Measurements from ENCODE around the gene PPARD. TPM values are rescaled to one million over a fixed set of nuclear protein-coding genes. Genes with fewer than 3 reads are reported as not detected.

Gene PPARD
- total RNA-seq = 10 to 100 TPM in 3 of 4 donors, 1 to 10 TPM in 1; 6.4 to 37.6 (median 14.3) TPM

DNA sequence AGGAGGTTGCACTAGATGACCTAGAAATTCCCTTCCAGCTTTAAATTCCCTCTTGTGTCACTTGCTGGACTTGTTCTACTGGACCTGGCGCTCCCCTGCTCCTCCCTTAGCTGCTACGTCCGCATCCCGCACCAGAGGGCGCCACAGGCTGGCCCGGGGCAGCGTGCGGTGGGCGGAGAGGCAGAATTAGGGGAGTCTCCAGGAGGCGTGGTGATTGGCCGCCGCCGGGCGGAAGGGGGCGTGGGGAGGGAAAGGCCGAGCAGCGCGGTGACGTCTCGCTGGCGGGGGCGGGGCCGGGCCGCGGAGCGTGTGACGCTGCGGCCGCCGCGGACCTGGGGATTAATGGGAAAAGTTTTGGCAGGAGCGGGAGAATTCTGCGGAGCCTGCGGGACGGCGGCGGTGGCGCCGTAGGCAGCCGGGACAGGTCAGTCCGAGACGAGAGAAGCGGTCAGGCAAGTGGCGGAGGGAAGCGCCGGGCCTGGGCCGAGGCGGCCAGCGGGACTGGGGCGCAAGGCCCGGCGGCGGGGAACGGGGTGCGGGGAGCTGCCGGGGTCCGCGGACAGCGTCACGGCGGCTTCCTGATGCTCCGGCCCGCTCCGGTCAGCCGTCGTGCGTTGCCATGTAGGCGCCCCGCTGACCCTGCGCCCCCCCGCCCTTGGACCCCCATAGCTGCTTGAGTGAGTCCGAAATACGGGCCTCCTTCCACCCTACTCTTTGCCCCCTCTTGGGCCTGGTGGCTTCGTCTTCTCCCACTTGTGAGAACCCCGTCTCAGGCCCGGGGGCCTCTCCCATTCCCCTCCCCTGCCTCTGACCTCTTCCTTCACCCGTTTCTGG lies at the start of gene PPARD:
TSS of gene PPARD (plus strand) at position 301 of the 834 bp plus-strand sequence. CDS start 68,530 bp downstream, outside the sequence.
- DNase-seq (ENCODE audit: low spot score) = peak; percentile 95
- ATAC-seq (ENCODE audit: low FRiP score) = peak; percentile 99
- TF ChIP-seq, protein P1, sequence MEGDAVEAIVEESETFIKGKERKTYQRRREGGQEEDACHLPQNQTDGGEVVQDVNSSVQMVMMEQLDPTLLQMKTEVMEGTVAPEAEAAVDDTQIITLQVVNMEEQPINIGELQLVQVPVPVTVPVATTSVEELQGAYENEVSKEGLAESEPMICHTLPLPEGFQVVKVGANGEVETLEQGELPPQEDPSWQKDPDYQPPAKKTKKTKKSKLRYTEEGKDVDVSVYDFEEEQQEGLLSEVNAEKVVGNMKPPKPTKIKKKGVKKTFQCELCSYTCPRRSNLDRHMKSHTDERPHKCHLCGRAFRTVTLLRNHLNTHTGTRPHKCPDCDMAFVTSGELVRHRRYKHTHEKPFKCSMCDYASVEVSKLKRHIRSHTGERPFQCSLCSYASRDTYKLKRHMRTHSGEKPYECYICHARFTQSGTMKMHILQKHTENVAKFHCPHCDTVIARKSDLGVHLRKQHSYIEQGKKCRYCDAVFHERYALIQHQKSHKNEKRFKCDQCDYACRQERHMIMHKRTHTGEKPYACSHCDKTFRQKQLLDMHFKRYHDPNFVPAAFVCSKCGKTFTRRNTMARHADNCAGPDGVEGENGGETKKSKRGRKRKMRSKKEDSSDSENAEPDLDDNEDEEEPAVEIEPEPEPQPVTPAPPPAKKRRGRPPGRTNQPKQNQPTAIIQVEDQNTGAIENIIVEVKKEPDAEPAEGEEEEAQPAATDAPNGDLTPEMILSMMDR (IDR thresholded peaks at IDR 0.05) = peak in 2 of 3 donors; percentile 83 to 94

GRCh38 chr6:35293681-35294080 lies 48.7 kb upstream of the PPARD start:
- TF ChIP-seq, protein P1 (IDR thresholded peaks at IDR 0.05) = no peak
- no peak for ATAC-seq (ENCODE audit: low FRiP score)
- DNase-seq (ENCODE audit: low spot score) = no peak

- DNase-seq (ENCODE audit: low spot score) = no peak
- TF ChIP-seq, protein P1 (IDR thresholded peaks at IDR 0.05) = no peak
- peak; percentile 39 for ATAC-seq (ENCODE audit: low FRiP score)
These were observed 47.9 kb upstream of the PPARD start for GRCh38 chr6:35294308-35294945.

DNA sequence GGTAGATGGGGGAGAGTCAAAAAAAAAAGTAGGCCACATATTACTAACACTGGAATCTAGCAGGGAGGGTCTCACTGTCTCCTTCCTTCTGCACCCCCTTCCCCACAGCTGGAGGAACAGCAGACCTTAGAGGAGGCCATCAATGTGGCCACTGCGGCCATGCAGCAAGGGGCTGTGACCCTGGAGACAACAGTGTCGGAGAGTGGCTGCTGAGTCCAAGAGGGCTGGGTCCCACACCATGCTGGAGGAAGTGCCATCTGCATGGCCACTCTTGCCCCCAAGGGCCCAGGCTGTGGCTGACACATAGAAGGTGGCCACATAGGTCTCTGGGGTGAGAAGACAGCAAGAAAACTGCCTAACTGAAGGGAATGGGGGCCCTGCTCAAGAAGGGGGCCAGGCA lies 47.3 kb upstream of the PPARD start:
- ATAC-seq (ENCODE audit: low FRiP score) = no peak
- TF ChIP-seq, protein P1 (IDR thresholded peaks at IDR 0.05) = no peak
- DNase-seq (ENCODE audit: low spot score) = no peak

- DNase-seq (ENCODE audit: low spot score) (no peak), ATAC-seq (ENCODE audit: low FRiP score) (no peak)
- TF ChIP-seq, protein P1 (IDR thresholded peaks at IDR 0.05) = no peak
These were observed 46.6 kb upstream of the PPARD start for GRCh38 chr6:35295521-35296315.

GRCh38 chr6:35296931-35297600 lies 45.3 kb upstream of the PPARD start:
- TF ChIP-seq, protein P1 (IDR thresholded peaks at IDR 0.05) = no peak
- no peak for DNase-seq (ENCODE audit: low spot score)
- ATAC-seq (ENCODE audit: low FRiP score) = no peak
